ENCODE measurements around the gene PTPRN. TPM values are rescaled to one million over a fixed set of nuclear protein-coding genes. Genes with fewer than 3 reads are reported as not detected.
A peak's percentile ranks its signal among the peaks of the same experiment; 100 is the strongest.

Gene PTPRN
- not detected in 3 replicates for polyA plus RNA-seq
- polyA plus RNA-seq (2011; ENCODE audit: low read depth) = not detected
- polyA plus RNA-seq (2011; cell fraction: cytosol; rRNA removed) = not detected in 2 replicates
- not detected in 2 replicates for polyA plus RNA-seq (2011; cell fraction: nucleus; rRNA removed)
- polyA plus RNA-seq (2012; ENCODE audit: low replicate concordance) = not detected in 2 replicates
- polyA minus RNA-seq = not detected in 3 replicates
- polyA minus RNA-seq (2011; cell fraction: cytosol; rRNA and poly(A)+ RNA removed) = not detected
- not detected in 2 replicates for polyA minus RNA-seq (2011; cell fraction: nucleus; rRNA and poly(A)+ RNA removed)

DNA sequence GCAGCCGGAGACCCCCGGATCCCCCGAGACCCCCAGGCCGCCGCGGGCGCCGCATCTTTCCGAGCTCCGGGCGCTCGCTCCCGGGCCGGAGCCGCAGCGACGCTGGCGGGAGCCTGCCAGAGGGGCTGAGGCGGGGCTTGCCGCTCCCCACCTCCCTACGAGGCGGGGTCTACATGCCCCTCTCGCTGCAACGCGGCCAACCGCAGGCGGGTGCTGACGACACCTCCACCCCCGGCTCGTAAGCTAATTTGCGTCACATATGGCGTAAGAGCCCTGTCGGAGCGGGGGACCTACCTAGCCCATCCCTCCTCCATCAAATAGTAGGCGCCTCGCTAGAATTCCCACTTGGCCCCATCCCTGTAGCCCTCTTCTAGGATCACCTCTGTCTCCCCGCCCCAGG lies at the start of gene PTPRN:
TSS of gene PTPRN (minus strand) at position 124 of the 400 bp plus-strand sequence. CDS start at position 55, 69 bp downstream.
- peak within 1 kb of the TSS; percentile 19 for H3K4me2 ChIP-seq (ENCODE audit: control insufficient read depth, extremely low read depth, insufficient read depth, low read depth, low read length)
- no peak within 1 kb of the TSS for H3K27ac ChIP-seq (ENCODE audit: control insufficient read depth, insufficient read depth, low read length)
- DNase-seq (ENCODE audit: low read depth, low spot score) = no peak
- H3K4me1 ChIP-seq (ENCODE audit: control insufficient read depth, extremely low read depth, insufficient read depth, low read length) = peaks cover 2% of the 10 kb centered on the region
- no peaks in the 10 kb centered on the region for H3K9me1 ChIP-seq (ENCODE audit: control insufficient read depth, extremely low read depth, insufficient read depth, low read length)
- no peak within 1 kb of the TSS for H3K4me3 ChIP-seq (ENCODE audit: control insufficient read depth in 2 of 3, extremely low read depth in 1 of 3, insufficient read depth in 2 of 3, low read depth in 1 of 3, low read length in 3 of 3)
- no peak for FAIRE-seq
- dilution Hi-C loops (cut with MboI; ENCODE audit: extremely low pct_ligation_motif_present, low sequenced_read_pairs) = no loop called here
- H2AFZ ChIP-seq (ENCODE audit: control insufficient read depth, low read length) = no peak within 1 kb of the TSS
- H3K27me3 ChIP-seq (ENCODE audit: control insufficient read depth, extremely low read depth, insufficient read depth, low read length) = peaks cover 21% of the 10 kb centered on the region
- H3K79me2 ChIP-seq (ENCODE audit: control insufficient read depth, insufficient read depth, low read length) = no peaks in the 10 kb centered on the region
- TF ChIP-seq EZH2 (IDR thresholded peaks at IDR 0.05; ENCODE audit: low read length) = no peak
- TF ChIP-seq, protein P1, sequence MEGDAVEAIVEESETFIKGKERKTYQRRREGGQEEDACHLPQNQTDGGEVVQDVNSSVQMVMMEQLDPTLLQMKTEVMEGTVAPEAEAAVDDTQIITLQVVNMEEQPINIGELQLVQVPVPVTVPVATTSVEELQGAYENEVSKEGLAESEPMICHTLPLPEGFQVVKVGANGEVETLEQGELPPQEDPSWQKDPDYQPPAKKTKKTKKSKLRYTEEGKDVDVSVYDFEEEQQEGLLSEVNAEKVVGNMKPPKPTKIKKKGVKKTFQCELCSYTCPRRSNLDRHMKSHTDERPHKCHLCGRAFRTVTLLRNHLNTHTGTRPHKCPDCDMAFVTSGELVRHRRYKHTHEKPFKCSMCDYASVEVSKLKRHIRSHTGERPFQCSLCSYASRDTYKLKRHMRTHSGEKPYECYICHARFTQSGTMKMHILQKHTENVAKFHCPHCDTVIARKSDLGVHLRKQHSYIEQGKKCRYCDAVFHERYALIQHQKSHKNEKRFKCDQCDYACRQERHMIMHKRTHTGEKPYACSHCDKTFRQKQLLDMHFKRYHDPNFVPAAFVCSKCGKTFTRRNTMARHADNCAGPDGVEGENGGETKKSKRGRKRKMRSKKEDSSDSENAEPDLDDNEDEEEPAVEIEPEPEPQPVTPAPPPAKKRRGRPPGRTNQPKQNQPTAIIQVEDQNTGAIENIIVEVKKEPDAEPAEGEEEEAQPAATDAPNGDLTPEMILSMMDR (optimal IDR thresholded peaks at IDR 0.05 in 1 of 3, IDR thresholded peaks at IDR 0.05 in 1 of 3, conservative IDR thresholded peaks at IDR 0.05 in 1 of 3; ENCODE audit: extremely low read depth in 1 of 3, insufficient read depth in 2 of 3, low read length in 3 of 3) = no peak
- no peaks in the 10 kb centered on the region for H3K9me3 ChIP-seq (ENCODE audit: control insufficient read depth, low read depth, low read length)
- H4K20me1 ChIP-seq (ENCODE audit: control insufficient read depth, extremely low read depth, insufficient read depth, low read length) = peaks cover 5% of the 10 kb centered on the region
- no peak within 1 kb of the TSS for H3K9ac ChIP-seq (ENCODE audit: control insufficient read depth, extremely low read depth, insufficient read depth, low read length)
- H3K36me3 ChIP-seq (ENCODE audit: control insufficient read depth in 2 of 2, extremely low read depth in 1 of 2, insufficient read depth in 2 of 2, low read length in 2 of 2) = no peaks in the 10 kb centered on the region

GRCh38 chr2:219358170-219359075 lies 49.2 kb upstream of the PTPRN start:
- Histone ChIP-seq H2AFZ (ENCODE audit: control insufficient read depth, low read length) (no peak overlapping the region), H3K9me3 (ENCODE audit: control insufficient read depth, low read depth, low read length) (no peaks in the 10 kb centered on the region), H3K27ac (ENCODE audit: control insufficient read depth, insufficient read depth, low read length) (no peak overlapping the region), H3K27me3 (ENCODE audit: control insufficient read depth, extremely low read depth, insufficient read depth, low read length) (peaks cover 38% of the 10 kb centered on the region), H3K4me1 (ENCODE audit: control insufficient read depth, extremely low read depth, insufficient read depth, low read length) (peaks cover 6% of the 10 kb centered on the region), H3K4me2 (ENCODE audit: control insufficient read depth, extremely low read depth, insufficient read depth, low read depth, low read length) (peak overlapping the region; percentile 16), H3K79me2 (ENCODE audit: control insufficient read depth, insufficient read depth, low read length) (no peaks in the 10 kb centered on the region), H3K36me3 (ENCODE audit: control insufficient read depth in 2 of 2, extremely low read depth in 1 of 2, insufficient read depth in 2 of 2, low read length in 2 of 2) (no peaks in the 10 kb centered on the region), H3K9ac (ENCODE audit: control insufficient read depth, extremely low read depth, insufficient read depth, low read length) (no peak overlapping the region), H3K4me3 (ENCODE audit: control insufficient read depth in 2 of 3, extremely low read depth in 1 of 3, insufficient read depth in 2 of 3, low read depth in 1 of 3, low read length in 3 of 3) (no peak overlapping the region), H3K9me1 (ENCODE audit: control insufficient read depth, extremely low read depth, insufficient read depth, low read length) (no peaks in the 10 kb centered on the region), H4K20me1 (ENCODE audit: control insufficient read depth, extremely low read depth, insufficient read depth, low read length) (no peaks in the 10 kb centered on the region)
- no peak for DNase-seq (ENCODE audit: low read depth, low spot score)
- no peak for FAIRE-seq
- dilution Hi-C loops (cut with MboI; ENCODE audit: extremely low pct_ligation_motif_present, low sequenced_read_pairs) = no loop called here
- peak; percentile 96 for TF ChIP-seq EZH2 (IDR thresholded peaks at IDR 0.05; ENCODE audit: low read length)
- TF ChIP-seq, protein P1 (optimal IDR thresholded peaks at IDR 0.05 in 1 of 3, IDR thresholded peaks at IDR 0.05 in 1 of 3, conservative IDR thresholded peaks at IDR 0.05 in 1 of 3; ENCODE audit: extremely low read depth in 1 of 3, insufficient read depth in 2 of 3, low read length in 3 of 3) = no peak

Measured in keratinocyte (primary cell).